ENCODE measurements around the gene RNPS1. TPM values are rescaled to one million over a fixed set of nuclear protein-coding genes. Genes with fewer than 3 reads are reported as not detected.

The RNPS1 gene
- total RNA-seq, 4 donors from 2014 or later, result 127 to 158 (median 141) TPM

DNA sequence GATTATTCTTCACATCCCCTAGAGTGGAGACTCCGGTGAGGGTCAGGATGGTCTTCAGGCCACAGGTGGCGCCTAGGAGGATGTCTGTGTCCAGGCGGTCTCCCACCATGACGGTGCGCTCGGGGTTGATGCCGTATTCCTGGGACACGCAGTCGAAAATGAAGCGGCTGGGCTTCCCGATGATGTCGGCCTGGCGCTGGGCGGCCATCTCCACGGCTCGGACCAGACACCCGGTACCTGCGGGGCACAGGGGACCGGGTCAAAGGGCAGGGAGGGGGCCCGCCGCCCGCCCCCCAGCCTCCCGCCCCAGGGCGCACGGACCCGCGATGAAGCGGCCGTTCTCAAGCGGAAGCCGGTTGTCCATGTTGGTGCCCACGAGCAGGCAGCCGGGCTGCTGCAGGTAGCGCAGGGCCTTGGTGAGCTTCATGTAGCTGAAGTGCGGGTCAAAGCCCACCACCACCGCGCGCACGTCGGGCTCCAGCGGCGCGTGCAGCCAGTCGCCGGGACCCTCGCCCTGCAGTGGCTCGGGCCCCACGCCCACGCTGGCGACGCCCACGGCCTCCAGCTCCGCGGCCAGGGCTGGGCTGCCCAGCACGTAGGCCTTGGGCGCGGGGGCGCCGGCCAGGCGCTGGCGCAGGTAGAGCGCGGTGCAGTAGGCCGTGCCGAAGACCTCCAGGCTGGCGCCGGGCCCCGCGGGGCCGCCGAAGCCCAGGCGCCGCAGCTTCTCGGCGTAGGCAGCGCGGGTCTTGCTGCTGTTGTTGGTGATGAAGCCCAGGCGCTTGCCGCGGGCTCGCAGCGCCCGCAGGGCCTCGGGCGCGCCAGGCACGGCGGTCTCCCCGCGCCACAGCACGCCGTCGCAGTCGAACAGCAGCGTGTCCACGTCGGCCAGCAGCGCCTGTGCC lies 53.9 kb downstream of the RNPS1 start:
- no peaks in the 10 kb centered on the region for H3K9me3 ChIP-seq
- WGBS, 2 donors, result 2 to 4% methylated on average over 19 to 30 of the region's 98 CpGs
- no peaks in the 10 kb centered on the region for H3K27me3 ChIP-seq
- H3K4me3 ChIP-seq (replicated peaks in 1 of 3), result peak overlapping the region; percentile 39 to 81 (median 77)
- intact Hi-C loops (cut with DNase I), result no loop called here
- H3K36me3 ChIP-seq, result peaks cover 2 to 5% of the 10 kb centered on the region in 2 donors
- peaks cover 21 to 31% of the 10 kb centered on the region in 2 donors for H3K4me1 ChIP-seq
- peak overlapping the region; percentile 13 to 68 (median 14) for H3K27ac ChIP-seq
- no peak for TF ChIP-seq CTCF (IDR thresholded peaks at IDR 0.05)
- TF ChIP-seq POLR2A (IDR thresholded peaks at IDR 0.05), result peak in 1 of 2 donors; percentile 44
- DNase-seq, result no peak

GRCh38 chr16:2212362-2213324 lies 55.3 kb downstream of the RNPS1 start:
- H3K4me1 ChIP-seq, result peaks cover 21 to 28% of the 10 kb centered on the region in 2 donors
- no peaks in the 10 kb centered on the region for H3K9me3 ChIP-seq
- intact Hi-C loops (cut with DNase I), result no loop called here
- peaks cover 16 to 18% of the 10 kb centered on the region in 2 donors for H3K36me3 ChIP-seq
- H3K27ac ChIP-seq, result peak overlapping the region; percentile 13 to 71 (median 35)
- no peaks in the 10 kb centered on the region for H3K27me3 ChIP-seq
- TF ChIP-seq CTCF (IDR thresholded peaks at IDR 0.05), result no peak
- peak in 1 of 2 donors; percentile 33 for TF ChIP-seq POLR2A (IDR thresholded peaks at IDR 0.05)
- peak overlapping the region in 1 of 3 donors; percentile 81 for H3K4me3 ChIP-seq (replicated peaks in 1 of 3)
- 38 to 45% methylated on average over 19 of the region's 19 CpGs for WGBS, 2 donors
- DNase-seq, result peak; percentile 87 to 91

GRCh38 chr16:2211923-2212347 lies 56.0 kb downstream of the RNPS1 start:
- peaks cover 17 to 20% of the 10 kb centered on the region in 2 donors for H3K36me3 ChIP-seq
- H3K4me3 ChIP-seq (replicated peaks in 1 of 3), result no peak overlapping the region
- WGBS, 2 donors, result 77 to 81% methylated on average over 7 to 11 of the region's 11 CpGs
- no peaks in the 10 kb centered on the region for H3K9me3 ChIP-seq
- intact Hi-C loops (cut with DNase I), result no loop called here
- H3K27ac ChIP-seq, result peak overlapping the region in 2 of 3 donors; percentile 35 to 71
- no peaks in the 10 kb centered on the region for H3K27me3 ChIP-seq
- no peak for DNase-seq
- H3K4me1 ChIP-seq, result peaks cover 21 to 28% of the 10 kb centered on the region in 2 donors
- TF ChIP-seq CTCF (IDR thresholded peaks at IDR 0.05) (no peak), POLR2A (IDR thresholded peaks at IDR 0.05) (no peak)

- DNase-seq, result no peak
- WGBS, 2 donors, result 66 to 73% methylated on average over 6 to 14 of the region's 24 CpGs
- H3K4me1 ChIP-seq, result peaks cover 29 to 35% of the 10 kb centered on the region in 2 donors
- no peak for TF ChIP-seq CTCF (IDR thresholded peaks at IDR 0.05)
- TF ChIP-seq POLR2A (IDR thresholded peaks at IDR 0.05), result no peak
- H3K9me3 ChIP-seq, result no peaks in the 10 kb centered on the region
- peak within 1 kb of the TSS in 2 of 3 donors; percentile 35 to 71 for H3K27ac ChIP-seq
- intact Hi-C loops (cut with DNase I), result no loop called here
- peaks cover 17 to 20% of the 10 kb centered on the region in 2 donors for H3K36me3 ChIP-seq
- H3K4me3 ChIP-seq (replicated peaks in 1 of 3), result no peak within 1 kb of the TSS
- no peaks in the 10 kb centered on the region for H3K27me3 ChIP-seq
These were observed 57.2 kb downstream of the RNPS1 start, which contains the start of gene BRICD5 for GRCh38 chr16:2210386-2211365. TSS of gene BRICD5 (minus strand) at chr16:2210863. CDS start at chr16:2210833, 30 bp downstream.

Data from thyroid gland (tissue), 4 donors.